NCI-H446 treated with DMSO at 0.1 percent for 48 hours (cell line): Measurements from ENCODE around the gene FNDC3B.
A peak's percentile ranks its signal among the peaks of the same experiment; 100 is the strongest.

Source experiments
- DNase-seq: peaks from one replicate; lab custom pipeline; 2025; lab: John Stamatoyannopoulos, UW

The FNDC3B gene

GRCh38 chr3:172189987-172190603 lies 150.7 kb downstream of the FNDC3B start:
- DNase-seq = no peak

- DNase-seq = no peak
These were observed 151.6 kb downstream of the FNDC3B start for GRCh38 chr3:172190980-172191379.

DNA sequence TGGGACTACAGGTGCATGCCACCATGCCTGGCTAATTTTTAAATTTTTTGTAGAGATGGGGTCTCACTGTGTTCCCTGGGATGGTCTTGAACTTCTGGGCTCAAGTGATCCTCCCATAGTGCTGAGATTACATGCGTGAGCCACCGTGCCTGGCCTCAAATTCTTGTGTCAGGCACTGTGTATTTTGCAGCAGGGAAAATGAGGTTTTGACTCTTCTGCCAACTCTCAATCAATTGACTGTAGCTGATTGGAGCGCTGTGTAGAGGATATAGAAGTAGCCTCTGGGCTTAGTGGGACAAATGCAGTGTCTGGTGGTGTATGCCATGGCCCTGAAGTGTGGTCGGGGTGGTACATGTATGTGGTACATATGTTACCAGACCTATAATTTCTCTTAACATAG lies 152.3 kb downstream of the FNDC3B start:
- no peak for DNase-seq

DNA sequence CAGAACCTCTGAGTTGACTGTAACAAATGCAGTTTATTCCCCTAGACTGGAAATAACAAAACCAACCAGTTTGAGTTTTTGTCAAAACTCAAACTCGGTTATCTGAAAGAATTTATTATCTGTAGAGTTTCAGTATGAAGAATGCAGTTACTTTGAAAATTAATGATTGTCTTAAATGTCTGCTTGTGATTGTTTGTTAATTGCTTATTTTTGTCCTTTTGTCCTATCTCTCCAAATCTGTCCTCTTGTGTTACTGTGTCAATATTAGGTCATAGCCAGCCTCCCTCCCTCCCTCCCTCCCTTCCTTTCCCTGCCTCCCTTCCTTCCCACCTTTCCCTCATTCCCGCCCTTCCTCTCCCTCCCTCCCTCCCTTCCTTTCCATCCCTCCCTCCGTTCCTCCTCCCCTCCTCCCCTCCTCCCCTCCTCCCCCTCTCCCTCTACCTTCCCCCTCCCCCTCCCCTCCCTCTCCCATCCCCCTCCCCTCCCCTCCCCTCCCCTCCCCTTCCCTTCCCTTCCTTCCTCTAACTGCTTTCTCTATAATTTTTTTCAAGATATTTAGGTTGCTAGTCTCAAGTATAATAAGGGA lies 153.5 kb downstream of the FNDC3B start:
- no peak for DNase-seq

DNA sequence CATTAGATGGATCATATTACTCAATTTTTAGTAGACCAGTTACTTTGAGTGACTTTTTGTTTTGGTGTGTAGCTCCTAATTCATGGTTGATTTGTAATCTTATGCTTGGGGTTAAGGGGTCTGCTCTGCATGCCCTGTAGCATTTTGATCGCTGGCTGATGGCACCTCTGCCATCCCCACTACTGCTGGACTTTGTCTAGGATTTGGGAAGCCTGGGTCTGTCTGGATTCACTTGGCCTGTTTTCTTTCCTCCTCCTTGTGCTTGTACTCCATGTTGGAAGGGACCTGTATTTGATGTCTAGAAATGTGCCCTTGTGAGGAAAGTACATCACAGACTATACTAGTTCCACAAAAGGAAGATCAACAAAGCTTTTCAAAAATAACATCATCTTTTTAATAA lies 154.1 kb downstream of the FNDC3B start:
- no peak for DNase-seq

GRCh38 chr3:172194702-172195406 lies 155.5 kb downstream of the FNDC3B start:
- DNase-seq = peak; percentile 35

- no peak for DNase-seq
These were observed 156.0 kb downstream of the FNDC3B start for GRCh38 chr3:172195407-172195754.

GRCh38 chr3:172197344-172197743 lies 158.0 kb downstream of the FNDC3B start:
- no peak for DNase-seq

- DNase-seq = no peak
These were observed 159.1 kb downstream of the FNDC3B start for GRCh38 chr3:172198428-172198827.

DNA sequence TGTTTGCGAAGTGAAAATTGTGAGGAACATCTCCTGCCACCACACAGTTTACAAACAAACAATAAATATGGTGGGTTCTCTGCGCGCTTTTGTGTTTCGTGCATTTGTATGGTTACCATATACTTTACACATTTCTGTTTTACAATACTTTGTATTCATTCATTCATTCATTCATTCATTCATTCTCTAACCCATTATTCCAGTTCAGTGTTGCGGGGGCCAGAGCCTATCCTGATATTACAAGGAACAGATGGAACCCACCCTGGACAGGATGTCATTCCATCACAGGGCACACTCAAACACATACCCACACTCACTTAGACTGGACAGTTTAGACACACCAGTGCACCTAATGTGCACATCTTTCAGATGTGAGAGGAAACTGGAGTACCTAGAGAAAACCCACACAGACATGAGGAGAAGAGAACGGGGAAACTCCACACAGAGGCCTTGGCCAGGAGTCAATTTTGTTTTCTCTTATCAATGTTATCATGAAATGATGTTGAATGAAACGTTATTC lies 160.5 kb downstream of the FNDC3B start:
- no peak for DNase-seq

DNA sequence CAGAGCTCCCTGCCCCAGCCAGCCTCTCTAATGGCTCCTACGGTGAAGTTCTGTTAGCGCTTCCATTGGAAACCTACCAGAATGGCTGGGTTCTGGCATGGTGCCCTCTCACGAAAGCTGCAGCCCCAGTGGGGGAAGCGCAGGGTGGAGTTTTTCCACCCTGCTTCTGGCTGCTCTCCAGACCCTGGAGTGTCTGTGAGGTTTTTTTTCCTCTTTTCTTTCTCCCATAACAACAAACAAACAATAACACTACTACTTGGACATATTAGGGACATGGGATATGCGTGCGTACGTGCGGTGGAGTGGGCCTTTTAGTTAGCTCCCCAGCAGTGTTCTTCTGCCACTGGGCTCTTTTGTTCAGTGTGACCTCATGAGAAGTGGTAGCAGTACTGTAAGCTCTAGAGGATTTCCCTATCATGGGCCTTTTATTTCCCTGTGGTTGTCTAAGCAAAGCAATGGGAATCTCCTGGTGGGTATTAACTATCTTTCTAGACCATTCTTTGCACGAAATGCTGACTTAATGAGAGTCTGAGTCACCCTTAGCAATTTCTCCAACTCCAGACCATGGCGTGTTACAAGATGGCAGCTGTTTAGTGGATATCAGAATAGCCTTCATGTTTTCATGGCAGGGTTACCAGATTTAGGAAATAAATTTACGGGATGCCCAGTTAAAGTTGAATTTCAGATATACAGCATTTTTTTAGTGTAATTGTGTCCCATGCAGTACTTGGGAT lies 161.9 kb downstream of the FNDC3B start:
- DNase-seq = peak; percentile 88

GRCh38 chr3:172201870-172202236 lies 162.5 kb downstream of the FNDC3B start:
- DNase-seq = peak; percentile 80

- DNase-seq = no peak
These were observed 163.4 kb downstream of the FNDC3B start for GRCh38 chr3:172202797-172203196.

DNA sequence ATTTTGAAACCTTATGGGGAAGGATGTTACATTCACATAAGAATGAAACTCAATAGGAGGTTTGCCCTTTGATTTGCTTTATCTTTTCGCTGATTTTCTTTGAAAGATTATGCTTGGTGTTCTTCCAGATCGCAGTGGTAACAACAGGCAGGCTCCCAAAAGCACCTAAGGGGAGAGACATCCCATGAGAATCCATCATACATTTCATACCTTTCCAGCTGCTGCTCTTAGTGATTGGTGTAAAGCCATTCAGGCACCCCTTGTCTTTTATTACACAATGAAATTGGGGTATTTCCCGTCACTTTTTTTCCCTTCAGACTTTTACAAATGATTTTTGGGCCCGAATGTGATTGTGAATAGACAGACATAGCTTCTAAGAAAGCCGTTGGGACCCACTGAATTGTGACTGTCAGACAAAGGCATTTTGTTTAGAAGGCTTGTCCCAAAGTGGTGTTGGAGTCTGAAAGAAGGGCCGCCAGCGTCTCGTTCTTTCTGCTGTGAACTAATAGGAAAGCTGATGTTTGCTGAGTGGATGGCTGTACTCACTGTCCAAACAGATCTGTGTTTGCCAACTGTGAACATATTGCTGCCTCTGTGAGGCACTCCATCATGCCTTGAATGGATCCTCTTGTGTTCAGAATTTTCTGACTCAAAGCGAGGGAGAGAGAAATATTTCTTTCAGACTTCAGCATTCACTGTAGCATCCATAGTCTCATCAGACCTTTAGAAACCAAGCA lies 164.3 kb downstream of the FNDC3B start:
- DNase-seq = peak; percentile 91

DNA sequence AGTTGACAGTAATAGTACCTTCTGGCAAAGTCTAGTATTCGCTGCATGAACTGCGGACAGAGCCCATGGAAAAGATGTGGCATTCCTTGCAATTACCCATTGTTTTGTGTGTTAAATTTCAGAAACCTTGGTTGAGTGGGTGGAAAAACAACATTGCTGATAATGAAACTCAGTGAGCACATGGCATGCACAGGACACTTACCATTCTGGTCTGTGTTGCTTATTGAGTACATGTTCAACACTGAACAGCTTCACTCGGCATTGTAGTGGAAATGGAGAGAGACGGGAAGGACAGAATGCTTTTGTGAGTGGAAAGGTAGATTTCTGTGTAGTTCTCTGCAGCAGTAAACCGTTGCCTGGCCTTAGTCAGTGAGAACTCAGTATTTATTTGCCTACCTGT lies 165.3 kb downstream of the FNDC3B start:
- no peak for DNase-seq

DNA sequence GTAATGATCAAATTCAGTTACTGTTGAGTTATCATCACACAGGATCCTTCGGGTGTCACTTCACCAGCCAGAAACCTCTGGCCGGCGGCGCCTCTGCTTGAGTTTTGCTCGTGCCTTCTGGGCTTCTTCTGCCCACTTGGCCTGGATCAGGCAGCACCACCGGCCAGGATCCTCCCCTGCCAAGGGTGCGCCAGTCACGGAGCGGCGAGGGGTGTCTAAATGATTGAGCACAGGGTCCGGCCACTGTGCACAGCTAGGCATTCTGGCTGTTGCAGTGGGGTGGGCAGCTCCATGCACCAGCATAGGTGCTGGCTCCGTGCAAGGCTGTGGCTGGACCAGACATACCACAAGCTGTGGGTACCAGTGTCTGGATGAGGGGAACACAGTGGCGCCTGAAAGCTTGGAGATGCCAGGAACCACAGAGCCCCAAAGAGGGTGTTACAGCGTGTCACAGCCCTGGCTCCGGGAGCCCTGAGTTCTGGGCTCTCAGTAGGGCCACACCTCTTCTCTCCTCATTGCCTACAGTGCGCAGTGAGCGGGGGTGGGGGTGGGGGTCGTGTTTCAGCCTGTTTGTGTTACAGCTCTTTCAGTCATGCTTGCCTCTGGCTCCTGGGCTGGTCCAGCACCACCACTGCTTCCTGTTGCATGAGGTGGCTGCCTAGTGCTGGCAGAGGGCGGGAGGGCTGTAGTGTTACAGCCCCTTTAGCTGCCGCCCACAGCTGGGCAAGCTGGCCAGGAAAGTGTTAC lies 169.4 kb downstream of the FNDC3B start:
- no peak for DNase-seq

DNA sequence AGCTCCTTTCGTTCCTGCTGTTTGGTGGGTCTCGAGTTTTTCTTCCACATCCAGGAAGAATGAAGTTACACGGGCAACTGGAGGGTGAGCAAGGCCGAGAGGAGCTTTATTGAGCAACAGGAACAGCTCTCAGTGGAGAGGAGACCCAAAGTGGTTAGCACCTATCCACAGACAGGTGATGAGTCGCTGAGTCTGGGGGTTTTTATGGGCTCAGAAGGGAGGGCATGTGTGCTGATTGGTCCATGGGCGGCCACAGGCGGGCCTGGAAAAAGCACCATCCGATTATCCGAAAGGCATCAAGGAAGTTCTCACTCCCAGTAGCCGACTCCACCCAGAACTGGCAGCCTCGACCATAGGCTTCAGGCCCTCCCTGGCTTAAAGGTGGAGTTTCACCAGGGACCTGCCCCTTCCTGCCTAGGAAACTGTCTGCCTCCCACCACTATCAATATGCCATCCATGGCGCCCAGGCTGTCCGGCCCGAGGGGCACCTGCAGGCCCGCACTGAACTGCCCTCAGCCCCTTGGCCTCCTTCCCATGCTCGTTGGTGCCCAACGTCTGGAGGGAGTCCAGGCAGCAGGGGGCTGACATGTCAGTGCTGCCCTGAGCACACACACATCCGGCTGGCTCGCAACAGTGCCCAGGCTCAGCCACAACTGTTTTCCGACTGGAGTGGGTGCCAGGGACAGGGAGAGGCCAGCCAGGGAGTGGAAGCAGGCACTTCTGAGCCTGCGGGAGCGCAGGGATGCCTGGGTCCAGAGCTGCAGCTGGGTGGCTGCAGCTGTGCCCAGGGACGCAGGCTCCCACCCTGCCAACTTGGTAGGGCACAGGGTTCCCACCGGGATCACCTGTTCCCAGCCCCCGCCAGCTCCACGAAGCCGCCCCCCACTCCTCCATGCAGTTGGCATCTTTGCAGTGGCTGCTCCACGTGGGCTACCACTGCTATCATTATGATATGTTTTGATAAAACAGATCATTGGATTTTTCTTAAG lies 170.2 kb downstream of the FNDC3B start:
- peak; percentile 62 for DNase-seq

DNA sequence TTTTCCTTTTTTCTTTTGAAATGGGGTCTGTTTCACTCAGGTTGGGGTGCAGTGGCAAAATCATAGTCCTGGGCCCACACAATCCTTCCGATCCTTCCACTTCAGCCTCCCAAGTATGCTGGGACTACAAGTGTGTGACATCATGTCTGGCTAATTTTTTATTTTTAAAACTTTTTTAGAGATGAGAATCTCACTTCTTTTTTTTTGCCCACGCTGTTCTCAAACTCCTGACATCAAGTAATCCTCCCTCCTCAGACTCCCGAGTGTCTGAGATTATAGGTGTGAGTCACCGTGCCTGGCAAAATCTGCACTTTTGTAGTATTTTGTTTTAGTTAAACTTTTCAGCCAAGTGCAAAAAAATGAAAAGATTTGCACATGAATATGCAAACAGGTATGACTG lies 171.0 kb downstream of the FNDC3B start:
- no peak for DNase-seq

DNA sequence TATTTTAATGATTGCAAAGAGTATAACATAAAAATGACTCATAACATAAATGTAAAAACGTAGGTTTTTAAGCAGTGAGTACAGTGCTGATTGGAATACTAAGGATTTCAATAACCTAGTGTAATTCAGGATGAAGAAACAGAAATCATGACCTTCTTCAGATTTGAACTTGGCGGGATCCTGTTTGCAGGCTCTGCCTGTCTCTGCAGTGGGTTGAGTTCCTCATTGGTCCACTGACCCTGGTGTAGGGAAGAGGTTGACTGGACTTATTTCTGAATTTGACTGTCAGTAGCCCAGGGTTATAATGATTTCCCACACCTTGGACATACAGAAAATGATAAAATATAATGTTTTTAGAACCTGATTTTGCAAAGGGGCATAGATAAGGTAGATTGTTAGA lies 171.7 kb downstream of the FNDC3B start:
- no peak for DNase-seq

- DNase-seq = no peak
These were observed 173.8 kb downstream of the FNDC3B start for GRCh38 chr3:172213200-172213599.
